ENCODE results near the gene PPP4R2.

PPP4R2 gene

GRCh38 chr3:73028803-73029202, 32.2 kb downstream of the PPP4R2 start:
- no peaks in the 10 kb centered on the region for H3K27me3 ChIP-seq (ENCODE audit: control insufficient read depth, insufficient read depth, low read length)
- no peak overlapping the region for H3K27ac ChIP-seq (ENCODE audit: low read length)
- no peaks in the 10 kb centered on the region for H3K9me3 ChIP-seq (ENCODE audit: control insufficient read depth, low read depth, low read length)
- no peaks in the 10 kb centered on the region for H3K36me3 ChIP-seq (ENCODE audit: control insufficient read depth, low read depth, low read length)
- no peak overlapping the region for H3K4me3 ChIP-seq (ENCODE audit: low read length)
- H3K4me1 ChIP-seq (ENCODE audit: control insufficient read depth, low read depth, low read length): peaks cover 18% of the 10 kb centered on the region
- no peak overlapping the region for H3K9ac ChIP-seq (ENCODE audit: low read length)

- Histone ChIP-seq H3K4me1 (ENCODE audit: control insufficient read depth, low read depth, low read length) (peaks cover 13% of the 10 kb centered on the region), H3K9ac (ENCODE audit: low read length) (no peak overlapping the region), H3K27me3 (ENCODE audit: control insufficient read depth, insufficient read depth, low read length) (no peaks in the 10 kb centered on the region), H3K27ac (ENCODE audit: low read length) (no peak overlapping the region), H3K4me3 (ENCODE audit: low read length) (no peak overlapping the region), H3K9me3 (ENCODE audit: control insufficient read depth, low read depth, low read length) (no peaks in the 10 kb centered on the region), H3K36me3 (ENCODE audit: control insufficient read depth, low read depth, low read length) (no peaks in the 10 kb centered on the region)
Measured at GRCh38 chr3:73029321-73029796, 32.7 kb downstream of the PPP4R2 start.

GRCh38 chr3:73030073-73030597, 33.5 kb downstream of the PPP4R2 start:
- no peak overlapping the region for H3K27ac ChIP-seq (ENCODE audit: low read length)
- no peaks in the 10 kb centered on the region for H3K9me3 ChIP-seq (ENCODE audit: control insufficient read depth, low read depth, low read length)
- peaks cover 6% of the 10 kb centered on the region for H3K4me1 ChIP-seq (ENCODE audit: control insufficient read depth, low read depth, low read length)
- H3K27me3 ChIP-seq (ENCODE audit: control insufficient read depth, insufficient read depth, low read length): no peaks in the 10 kb centered on the region
- H3K9ac ChIP-seq (ENCODE audit: low read length): no peak overlapping the region
- H3K4me3 ChIP-seq (ENCODE audit: low read length): no peak overlapping the region
- no peaks in the 10 kb centered on the region for H3K36me3 ChIP-seq (ENCODE audit: control insufficient read depth, low read depth, low read length)

GRCh38 chr3:73031573-73032103, 35.0 kb downstream of the PPP4R2 start:
- Histone ChIP-seq H3K36me3 (ENCODE audit: control insufficient read depth, low read depth, low read length) (no peaks in the 10 kb centered on the region), H3K4me3 (ENCODE audit: low read length) (no peak overlapping the region), H3K9me3 (ENCODE audit: control insufficient read depth, low read depth, low read length) (no peaks in the 10 kb centered on the region), H3K27ac (ENCODE audit: low read length) (no peak overlapping the region), H3K4me1 (ENCODE audit: control insufficient read depth, low read depth, low read length) (peaks cover 3% of the 10 kb centered on the region), H3K27me3 (ENCODE audit: control insufficient read depth, insufficient read depth, low read length) (no peaks in the 10 kb centered on the region), H3K9ac (ENCODE audit: low read length) (no peak overlapping the region)

- Histone ChIP-seq H3K4me3 (ENCODE audit: low read length) (no peak overlapping the region), H3K36me3 (ENCODE audit: control insufficient read depth, low read depth, low read length) (no peaks in the 10 kb centered on the region), H3K9me3 (ENCODE audit: control insufficient read depth, low read depth, low read length) (no peaks in the 10 kb centered on the region), H3K4me1 (ENCODE audit: control insufficient read depth, low read depth, low read length) (peaks cover 28% of the 10 kb centered on the region), H3K9ac (ENCODE audit: low read length) (no peak overlapping the region), H3K27me3 (ENCODE audit: control insufficient read depth, insufficient read depth, low read length) (no peaks in the 10 kb centered on the region), H3K27ac (ENCODE audit: low read length) (no peak overlapping the region)
Measured at GRCh38 chr3:73036694-73037591, 40.3 kb downstream of the PPP4R2 start.

GRCh38 chr3:73041537-73041936, 44.9 kb downstream of the PPP4R2 start:
- Histone ChIP-seq H3K27ac (ENCODE audit: low read length) (no peak overlapping the region), H3K36me3 (ENCODE audit: control insufficient read depth, low read depth, low read length) (no peaks in the 10 kb centered on the region), H3K27me3 (ENCODE audit: control insufficient read depth, insufficient read depth, low read length) (no peaks in the 10 kb centered on the region), H3K4me3 (ENCODE audit: low read length) (no peak overlapping the region), H3K9me3 (ENCODE audit: control insufficient read depth, low read depth, low read length) (no peaks in the 10 kb centered on the region), H3K9ac (ENCODE audit: low read length) (no peak overlapping the region), H3K4me1 (ENCODE audit: control insufficient read depth, low read depth, low read length) (peaks cover 48% of the 10 kb centered on the region)

- H3K4me1 ChIP-seq (ENCODE audit: control insufficient read depth, low read depth, low read length): peaks cover 33% of the 10 kb centered on the region
- no peaks in the 10 kb centered on the region for H3K27me3 ChIP-seq (ENCODE audit: control insufficient read depth, insufficient read depth, low read length)
- H3K9me3 ChIP-seq (ENCODE audit: control insufficient read depth, low read depth, low read length): no peaks in the 10 kb centered on the region
- no peak overlapping the region for H3K4me3 ChIP-seq (ENCODE audit: low read length)
- peaks cover under 1% of the 10 kb centered on the region for H3K36me3 ChIP-seq (ENCODE audit: control insufficient read depth, low read depth, low read length)
- H3K9ac ChIP-seq (ENCODE audit: low read length): no peak overlapping the region
- H3K27ac ChIP-seq (ENCODE audit: low read length): no peak overlapping the region
Measured at GRCh38 chr3:73043414-73043813, 46.8 kb downstream of the PPP4R2 start.

- H3K4me3 ChIP-seq (ENCODE audit: low read length): no peak overlapping the region
Measured at GRCh38 chr3:73045391-73045790, 48.8 kb downstream of the PPP4R2 start.

GRCh38 chr3:73046195-73046594, 49.6 kb downstream of the PPP4R2 start:
- Histone ChIP-seq H3K9ac (ENCODE audit: low read length) (no peak overlapping the region), H3K4me3 (ENCODE audit: low read length) (no peak overlapping the region), H3K9me3 (ENCODE audit: control insufficient read depth, low read depth, low read length) (no peaks in the 10 kb centered on the region), H3K27ac (ENCODE audit: low read length) (no peak overlapping the region), H3K27me3 (ENCODE audit: control insufficient read depth, insufficient read depth, low read length) (no peaks in the 10 kb centered on the region), H3K4me1 (ENCODE audit: control insufficient read depth, low read depth, low read length) (peaks cover 30% of the 10 kb centered on the region), H3K36me3 (ENCODE audit: control insufficient read depth, low read depth, low read length) (peaks cover 5% of the 10 kb centered on the region)

More at GRCh38 chr3:73045391-73045790, 48.8 kb downstream of the PPP4R2 start:
- H3K27me3 ChIP-seq (ENCODE audit: control insufficient read depth, insufficient read depth, low read length): no peaks in the 10 kb centered on the region
- peaks cover 31% of the 10 kb centered on the region for H3K4me1 ChIP-seq (ENCODE audit: control insufficient read depth, low read depth, low read length)
- H3K36me3 ChIP-seq (ENCODE audit: control insufficient read depth, low read depth, low read length): peaks cover 5% of the 10 kb centered on the region
- H3K9me3 ChIP-seq (ENCODE audit: control insufficient read depth, low read depth, low read length): no peaks in the 10 kb centered on the region
- H3K9ac ChIP-seq (ENCODE audit: low read length): no peak overlapping the region
- no peak overlapping the region for H3K27ac ChIP-seq (ENCODE audit: low read length)

- Histone ChIP-seq H3K36me3 (ENCODE audit: control insufficient read depth, low read depth, low read length) (peaks cover 5% of the 10 kb centered on the region), H3K27me3 (ENCODE audit: control insufficient read depth, insufficient read depth, low read length) (no peaks in the 10 kb centered on the region), H3K4me3 (ENCODE audit: low read length) (no peak overlapping the region), H3K9ac (ENCODE audit: low read length) (no peak overlapping the region), H3K27ac (ENCODE audit: low read length) (no peak overlapping the region), H3K4me1 (ENCODE audit: control insufficient read depth, low read depth, low read length) (peaks cover 14% of the 10 kb centered on the region), H3K9me3 (ENCODE audit: control insufficient read depth, low read depth, low read length) (no peaks in the 10 kb centered on the region)
Measured at GRCh38 chr3:73049319-73049718, 52.7 kb downstream of the PPP4R2 start.

- no peak overlapping the region for H3K27ac ChIP-seq (ENCODE audit: low read length)
- no peaks in the 10 kb centered on the region for H3K27me3 ChIP-seq (ENCODE audit: control insufficient read depth, insufficient read depth, low read length)
- no peaks in the 10 kb centered on the region for H3K9me3 ChIP-seq (ENCODE audit: control insufficient read depth, low read depth, low read length)
- no peaks in the 10 kb centered on the region for H3K4me1 ChIP-seq (ENCODE audit: control insufficient read depth, low read depth, low read length)
- H3K36me3 ChIP-seq (ENCODE audit: control insufficient read depth, low read depth, low read length): peaks cover 5% of the 10 kb centered on the region
- no peak overlapping the region for H3K4me3 ChIP-seq (ENCODE audit: low read length)
- H3K9ac ChIP-seq (ENCODE audit: low read length): no peak overlapping the region
Measured at GRCh38 chr3:73052857-73053256, 56.2 kb downstream of the PPP4R2 start.
